NCI-H226 (cell line): Measurements from ENCODE around the gene ZBTB45.
"Not testable (repeated sequence)": the region's sequence is repeated elsewhere in the genome, so short reads cannot be mapped to it uniquely, and the experiment has no call there.

Source experiments
- DNase-seq: peaks from one replicate; pipeline ENCODE4 v3.0.0-alpha.2; 2015

Gene ZBTB45

DNA sequence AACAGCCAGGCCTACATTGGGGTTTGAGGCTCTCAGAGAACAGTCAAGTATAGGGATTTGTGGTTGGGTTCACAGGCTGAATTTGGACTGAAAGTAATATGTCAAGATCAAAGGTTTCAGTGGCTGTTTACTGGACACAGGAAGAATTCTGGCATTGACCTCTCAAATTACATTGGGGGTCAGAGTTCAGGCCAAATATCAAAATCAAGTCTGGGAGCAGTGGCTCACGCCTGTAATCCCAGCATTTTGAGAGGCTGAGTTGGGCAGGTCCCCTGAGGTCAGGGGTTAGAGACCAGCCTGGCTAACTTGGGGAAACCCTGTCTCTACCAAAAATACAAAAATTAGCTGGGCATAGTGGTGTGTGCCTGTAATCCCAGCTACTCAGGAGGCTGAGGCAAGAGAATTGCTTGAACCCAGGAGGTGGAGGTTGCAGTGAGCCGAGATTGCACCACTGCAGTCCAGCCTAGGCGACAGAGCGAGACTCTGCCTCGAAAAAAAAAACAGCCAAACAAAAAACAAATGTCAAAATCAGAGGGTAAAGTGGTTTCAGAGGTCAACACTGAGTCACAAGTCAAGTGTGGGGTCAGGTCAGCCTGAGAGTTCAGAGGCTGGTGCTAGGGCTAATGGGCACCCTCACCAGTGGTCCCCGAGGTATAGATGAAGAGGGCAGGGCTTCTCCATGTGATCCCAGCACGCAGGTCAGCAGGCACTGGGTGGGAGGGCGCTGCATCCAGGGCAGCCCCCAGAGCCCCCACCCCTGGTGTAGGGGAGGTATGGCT lies 9.3 kb downstream of the ZBTB45 start:
- DNase-seq: no peak

DNA sequence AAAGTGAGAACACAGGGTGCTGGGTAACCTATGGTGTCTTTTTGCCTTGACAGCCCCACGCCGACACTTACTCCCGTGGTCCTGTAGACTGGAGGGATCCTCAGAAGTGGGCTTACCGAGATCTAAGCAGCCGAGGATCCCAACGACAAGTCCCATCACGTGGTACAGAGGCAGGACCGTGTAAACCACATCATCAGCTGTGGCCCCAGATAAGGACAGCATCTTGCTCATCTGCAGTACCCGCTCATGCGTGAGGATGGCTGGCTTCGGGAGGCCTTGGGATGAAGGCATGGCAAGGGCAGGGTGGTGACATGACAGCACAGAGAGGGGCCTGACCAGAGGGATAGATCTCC lies 9.9 kb downstream of the ZBTB45 start:
- DNase-seq: no peak

DNA sequence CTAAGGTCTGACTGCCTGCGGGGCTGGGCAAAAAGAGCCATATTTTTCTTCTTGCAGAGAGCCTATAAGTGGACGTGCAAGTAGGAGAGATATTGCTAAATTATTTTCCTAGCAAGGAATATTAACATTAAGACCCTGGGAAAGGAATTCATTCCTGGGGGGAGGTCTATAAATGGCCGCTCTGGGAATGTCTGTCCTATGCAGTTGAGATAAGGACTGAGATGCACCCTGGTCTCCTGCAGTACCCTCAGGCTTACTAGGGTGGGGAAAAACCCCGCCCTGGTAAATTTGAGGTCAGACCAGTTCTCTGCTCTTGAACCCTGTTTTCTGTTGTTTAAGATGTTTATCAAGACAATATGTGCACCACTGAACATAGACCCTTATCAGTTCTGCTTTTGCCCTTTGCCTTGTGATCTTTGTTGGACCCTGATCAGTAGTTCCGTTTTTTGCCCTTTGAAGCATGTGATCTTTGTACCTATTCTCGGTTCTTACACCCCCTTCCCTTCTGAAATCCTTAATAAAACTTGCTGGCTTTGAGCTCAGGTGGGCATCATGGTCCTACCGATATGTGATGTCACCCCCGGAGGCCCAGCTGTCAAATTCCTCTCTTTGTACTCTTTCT lies 11.9 kb downstream of the ZBTB45 start:
- not testable (repeated sequence) for DNase-seq

DNA sequence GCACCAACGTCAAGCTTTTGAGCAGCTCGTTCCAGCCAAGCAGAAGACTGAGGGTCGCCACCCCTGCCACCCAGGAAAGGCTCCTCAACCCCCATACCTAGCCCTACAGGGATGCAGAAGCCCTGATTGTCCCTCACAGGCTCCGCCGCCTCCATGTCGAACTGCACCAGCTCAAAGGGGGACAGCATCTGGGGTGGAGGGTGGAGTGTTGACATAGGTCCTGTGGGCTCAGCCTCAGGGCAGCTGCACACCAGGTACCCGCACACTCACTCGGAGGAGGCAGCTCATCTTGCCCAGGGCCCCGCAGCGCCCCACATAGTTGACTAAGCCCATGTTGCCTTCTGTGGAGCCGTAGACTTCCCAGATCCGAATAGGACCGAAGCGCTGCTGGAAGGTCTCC lies 19.4 kb downstream of the ZBTB45 start:
- DNase-seq: no peak

DNA sequence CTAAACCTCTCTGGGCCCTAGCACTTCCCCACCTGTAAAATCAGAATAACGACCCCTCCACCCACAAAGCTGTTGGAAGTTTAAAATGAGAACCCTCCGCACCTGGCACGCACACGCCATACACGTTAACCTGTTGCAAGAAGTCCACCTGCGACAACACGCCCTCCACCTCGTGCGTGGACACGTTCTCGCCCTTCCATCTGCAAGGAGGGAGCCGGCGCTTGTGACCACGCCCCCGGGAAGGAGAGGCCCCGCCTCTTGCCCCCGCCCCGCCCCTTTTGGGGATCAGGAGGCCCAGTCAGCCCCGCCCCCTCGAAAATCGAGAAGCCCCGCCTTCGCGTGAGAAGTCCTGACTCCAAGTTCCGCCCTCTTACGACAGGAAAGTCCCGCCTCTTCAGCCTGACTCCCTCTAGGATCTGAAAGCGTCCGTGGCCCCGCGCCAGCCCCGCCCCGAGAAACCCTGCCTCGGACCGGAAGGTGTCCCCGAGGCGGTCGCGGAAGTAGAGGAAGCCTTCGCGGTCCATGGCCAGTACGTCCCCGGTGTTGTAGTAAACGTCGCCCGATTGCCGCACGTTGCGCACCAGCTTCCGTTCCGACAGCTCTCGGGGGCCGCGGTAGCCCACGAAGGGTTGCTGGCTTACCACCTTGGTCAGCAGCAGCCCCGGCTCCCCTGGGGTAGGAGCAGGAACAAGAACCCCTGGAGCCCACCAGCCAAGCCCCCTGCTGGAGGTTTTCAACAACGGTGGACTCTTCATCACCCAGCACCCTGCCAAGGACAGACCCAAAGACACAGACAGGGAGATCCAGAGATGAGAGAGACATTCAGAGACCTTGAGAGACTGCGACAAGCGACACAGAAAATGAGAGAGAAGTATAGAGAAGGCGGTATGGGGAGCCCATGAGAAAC lies 20.3 kb downstream of the ZBTB45 start:
- DNase-seq: peak; percentile 98

DNA sequence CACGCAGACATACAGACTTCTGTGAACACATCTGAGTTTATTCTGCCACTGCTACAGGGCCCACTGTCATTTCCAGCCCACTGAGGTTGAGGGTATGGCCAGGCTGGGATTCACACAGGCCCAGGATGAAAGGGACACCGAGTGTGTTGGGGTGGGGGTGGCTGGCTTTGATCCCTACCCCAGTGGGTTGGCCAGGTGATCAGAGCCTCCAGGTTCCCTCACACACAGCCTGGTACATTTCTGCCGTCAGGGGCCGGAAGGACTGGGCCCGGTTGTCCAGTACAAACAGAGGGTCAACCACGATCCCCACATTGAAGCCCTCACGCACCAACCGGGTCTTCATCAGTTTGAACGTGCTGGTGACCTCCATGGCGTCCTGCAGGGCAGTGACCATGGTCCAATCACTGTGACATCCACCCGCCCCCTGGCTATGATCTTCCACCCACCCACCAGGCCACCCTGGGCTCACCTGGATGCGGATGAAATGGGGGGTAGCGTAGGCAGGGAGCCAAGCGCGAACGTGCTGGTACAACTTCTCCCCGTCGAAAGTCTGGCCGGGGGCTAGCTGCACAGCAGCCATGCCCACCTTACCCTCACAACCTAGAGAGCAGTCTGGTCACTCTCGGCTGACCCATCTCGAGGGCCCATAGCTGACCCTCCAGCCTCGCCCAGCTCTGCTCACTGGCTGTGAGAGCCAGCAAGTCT lies 21.1 kb downstream of the ZBTB45 start:
- no peak for DNase-seq

DNA sequence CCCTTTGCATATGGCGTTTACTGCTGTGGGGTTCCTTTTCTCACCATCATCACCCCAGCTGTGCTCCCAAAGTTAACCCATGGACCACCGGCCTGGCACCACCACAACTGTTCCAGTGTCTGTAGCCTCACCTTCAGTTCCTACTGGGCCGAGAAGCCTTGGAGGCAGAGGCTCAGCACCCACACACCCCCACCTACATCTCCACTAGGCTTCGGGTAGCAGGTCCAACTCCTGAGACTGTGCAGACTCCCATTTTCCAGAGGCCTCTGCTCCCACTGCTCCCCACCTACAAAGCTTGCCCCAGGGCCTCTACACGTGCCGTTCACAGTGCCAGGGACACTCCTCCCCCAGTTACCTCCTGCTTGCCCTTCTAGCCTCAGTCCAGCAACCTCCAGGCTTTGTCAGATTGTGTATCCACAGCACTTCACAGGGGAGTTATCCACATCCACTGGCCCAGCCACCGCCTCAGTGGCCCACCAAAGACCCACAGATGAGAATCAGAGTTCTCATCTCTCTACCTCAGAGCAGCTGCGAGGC lies 21.9 kb downstream of the ZBTB45 start:
- DNase-seq: no peak

DNA sequence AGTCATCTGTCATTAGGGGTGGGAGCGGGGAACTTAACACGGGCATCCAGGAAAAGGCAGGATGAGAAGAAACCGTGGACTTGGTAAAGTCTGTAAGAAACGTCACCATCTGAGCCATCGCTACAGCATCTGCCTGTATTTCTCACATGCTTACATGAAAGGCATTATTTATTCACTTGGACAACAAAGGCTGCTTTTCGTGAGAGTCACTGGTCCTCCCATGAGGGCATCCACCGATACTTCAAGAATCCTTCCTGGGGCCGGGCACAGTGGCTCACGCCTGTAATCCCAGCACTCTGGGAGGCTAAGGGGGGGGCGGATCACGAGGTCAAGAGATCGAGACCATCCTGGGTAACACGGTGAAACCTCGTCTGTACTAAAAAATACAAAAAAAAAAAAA lies 27.3 kb downstream of the ZBTB45 start:
- no peak for DNase-seq

DNA sequence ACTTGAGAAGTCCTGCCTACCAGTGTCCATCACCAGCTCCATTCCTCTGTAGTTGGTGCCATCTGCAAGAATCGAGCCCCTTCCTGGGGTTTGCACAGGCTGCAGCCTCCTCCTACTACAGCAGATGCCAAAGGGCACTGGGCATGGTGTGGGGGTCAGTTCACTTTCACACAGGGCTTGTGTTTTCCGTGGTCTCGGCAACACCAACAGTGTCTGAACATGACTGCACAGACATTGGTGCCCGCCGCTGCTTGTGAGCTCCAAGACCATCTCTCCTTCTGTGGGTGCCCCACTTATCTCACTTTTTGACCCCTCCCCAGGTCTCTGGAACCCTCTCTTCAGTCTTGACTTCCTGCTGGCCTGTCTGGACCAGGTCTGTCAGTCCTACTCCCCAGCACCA lies 28.2 kb downstream of the ZBTB45 start:
- no peak for DNase-seq

DNA sequence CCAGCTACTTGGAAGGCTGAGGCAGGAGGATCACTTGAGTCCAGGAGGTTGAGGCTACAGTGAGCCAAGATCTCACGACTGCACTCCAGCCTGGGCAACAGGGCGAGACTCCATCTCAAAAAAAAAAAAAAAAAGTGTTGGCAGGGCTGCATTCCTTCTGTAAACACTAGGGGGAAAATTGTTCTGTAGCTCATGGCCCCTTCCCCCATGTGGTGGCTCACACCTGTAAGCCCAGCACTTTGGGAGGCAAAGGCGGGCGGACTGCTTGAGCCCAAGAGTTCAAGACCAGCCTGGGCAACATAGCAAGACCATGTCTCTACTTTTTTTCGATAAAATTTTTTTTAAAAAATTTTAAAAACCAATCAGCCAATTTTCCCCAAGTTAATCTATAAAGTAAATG lies 35.3 kb downstream of the ZBTB45 start:
- DNase-seq: not testable (repeated sequence)

DNA sequence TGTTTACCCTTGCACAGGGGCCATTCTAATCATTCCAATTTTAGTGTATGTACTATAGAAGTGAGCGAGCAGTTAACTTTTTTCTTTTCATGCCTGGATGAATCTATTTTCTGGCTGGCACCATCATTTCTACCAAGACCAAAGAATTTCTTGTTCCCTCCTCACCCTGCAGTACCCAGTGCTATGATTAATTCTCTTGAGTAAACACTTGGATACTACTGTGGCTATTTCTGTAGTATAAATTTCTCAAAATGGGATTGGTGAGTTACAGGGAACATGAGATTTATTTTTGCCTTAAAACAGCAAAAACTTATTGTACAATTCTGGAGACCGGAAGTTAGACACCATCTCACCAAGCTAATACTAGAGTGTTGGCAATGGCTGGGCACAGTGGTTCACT lies 35.8 kb downstream of the ZBTB45 start:
- DNase-seq: no peak

DNA sequence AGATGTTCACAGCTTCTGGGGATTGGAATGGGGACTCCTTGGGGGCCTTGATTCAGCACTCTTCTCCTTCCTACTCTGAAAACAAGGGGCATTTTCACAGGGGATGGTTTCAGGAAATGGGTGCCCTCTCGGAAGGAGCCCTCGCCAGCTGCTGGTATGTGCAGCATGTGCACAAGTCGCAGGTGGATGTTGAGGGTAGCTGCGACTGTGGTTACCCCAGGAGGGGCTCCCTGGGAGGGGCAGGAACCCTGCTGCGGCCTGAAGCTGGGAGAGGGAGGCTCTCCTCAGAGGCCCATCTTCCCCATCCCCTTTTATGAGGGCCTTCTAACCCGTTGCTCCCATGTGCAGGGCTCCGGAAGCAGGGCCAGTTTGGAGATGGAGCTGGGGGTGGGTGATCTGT lies 37.2 kb downstream of the ZBTB45 start:
- DNase-seq: no peak

DNA sequence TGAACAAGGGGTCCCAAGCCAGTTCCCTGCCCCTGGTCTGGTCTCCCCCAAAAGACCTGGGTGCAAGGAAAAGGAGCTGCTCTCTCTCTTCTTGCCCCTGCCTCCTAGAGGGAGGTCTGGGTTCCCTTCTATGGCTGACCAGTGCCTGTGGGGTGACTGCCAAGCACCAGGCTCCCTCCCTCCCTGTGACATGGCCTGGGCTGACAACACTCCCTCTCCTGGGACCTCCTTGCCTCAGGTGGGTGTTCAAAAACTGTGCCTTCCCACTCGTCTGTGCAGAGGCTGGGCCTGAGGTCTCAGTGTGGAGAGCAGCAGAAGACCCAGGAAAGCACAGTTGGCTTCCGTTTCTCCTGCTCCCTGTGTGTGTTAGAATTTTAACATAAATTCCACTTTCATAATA lies 38.8 kb downstream of the ZBTB45 start:
- no peak for DNase-seq

DNA sequence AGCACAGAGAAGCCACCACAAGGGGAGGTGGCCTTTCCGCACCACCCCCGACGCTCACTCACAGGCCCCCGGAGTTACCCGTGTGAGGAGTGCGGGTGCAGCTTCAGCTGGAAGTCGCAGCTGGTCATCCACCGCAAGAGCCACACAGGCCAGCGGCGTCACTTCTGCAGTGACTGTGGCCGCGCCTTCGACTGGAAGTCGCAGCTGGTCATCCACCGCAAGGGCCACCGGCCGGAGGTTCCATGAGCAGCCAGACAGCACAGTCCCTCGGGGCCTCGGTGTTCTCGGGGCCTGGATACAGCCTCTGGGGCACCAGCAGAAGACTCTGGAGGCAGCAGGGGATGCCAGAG lies 39.2 kb downstream of the ZBTB45 start:
- no peak for DNase-seq

DNA sequence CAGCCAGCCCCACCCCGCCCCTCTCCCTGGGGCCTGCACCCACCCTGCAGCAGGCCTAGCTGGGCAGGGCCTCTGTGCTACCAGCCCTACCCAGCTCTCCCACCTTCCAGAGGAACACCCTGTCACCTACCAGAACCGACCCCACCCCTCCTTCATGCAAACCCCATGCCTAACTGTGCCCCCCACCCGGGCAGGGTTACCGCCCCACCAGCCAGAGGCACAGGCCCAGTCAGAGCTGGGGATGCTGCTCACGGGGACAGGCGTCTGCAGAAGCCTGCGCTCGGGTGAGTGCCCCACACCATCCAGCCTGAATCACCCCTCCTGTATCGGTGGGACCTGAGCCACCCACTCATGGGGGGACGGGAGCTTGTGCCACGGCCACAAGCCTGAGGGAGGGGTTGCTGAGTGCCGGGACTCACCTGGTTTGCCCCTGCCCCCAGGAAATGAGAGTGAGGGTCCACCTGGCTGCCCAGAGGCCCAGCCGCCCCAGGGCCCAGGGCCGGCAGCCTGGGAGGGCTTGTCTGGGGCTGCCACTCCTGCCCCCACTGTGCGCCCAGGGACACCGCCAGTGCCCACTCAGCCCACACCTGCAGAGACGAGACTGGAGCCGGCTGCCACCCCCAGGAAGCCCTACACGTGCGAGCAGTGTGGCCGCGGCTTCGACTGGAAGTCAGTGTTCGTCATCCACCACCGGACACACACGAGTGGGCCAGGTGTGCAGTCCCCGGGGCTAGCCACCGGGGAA lies 39.7 kb downstream of the ZBTB45 start:
- no peak for DNase-seq

DNA sequence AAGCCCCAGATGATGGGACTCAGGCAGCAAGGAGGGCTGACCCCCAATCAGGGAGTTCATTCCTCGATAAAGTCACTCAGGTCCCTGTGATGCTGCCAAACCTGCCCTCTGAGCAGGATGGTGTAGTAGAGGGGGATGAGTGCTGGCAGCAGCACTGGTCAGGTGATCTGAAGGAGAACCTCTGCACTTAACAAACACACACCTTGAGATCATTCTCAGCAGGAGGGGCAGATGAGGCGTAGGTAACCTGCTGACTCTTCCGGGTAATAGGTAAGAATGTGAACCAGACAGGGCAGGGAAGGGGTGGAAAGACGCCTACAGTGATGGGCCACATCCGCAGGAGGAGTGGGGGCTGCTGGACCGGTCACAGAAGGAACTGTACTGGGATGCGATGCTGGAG lies 40.3 kb downstream of the ZBTB45 start:
- DNase-seq: no peak

DNA sequence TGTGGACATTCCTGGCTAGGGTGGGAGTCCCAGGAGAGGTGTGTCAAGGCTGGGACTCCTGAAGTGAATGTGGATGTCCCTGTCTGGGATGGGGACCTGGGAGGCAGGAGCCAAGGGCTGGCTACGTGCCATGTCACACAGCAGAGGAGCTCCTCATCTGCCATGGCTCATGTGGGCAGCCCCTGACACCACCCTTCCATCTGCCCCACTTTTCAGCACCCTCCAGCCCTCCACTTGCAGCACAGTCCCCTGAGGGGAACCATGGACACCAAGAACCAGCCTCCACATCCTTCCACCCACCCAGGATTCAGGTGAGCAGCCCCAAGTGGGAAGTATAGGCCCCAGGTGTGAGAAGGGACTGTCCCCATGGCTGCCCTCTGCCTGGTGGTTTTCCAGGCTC lies 41.7 kb downstream of the ZBTB45 start:
- no peak for DNase-seq

DNA sequence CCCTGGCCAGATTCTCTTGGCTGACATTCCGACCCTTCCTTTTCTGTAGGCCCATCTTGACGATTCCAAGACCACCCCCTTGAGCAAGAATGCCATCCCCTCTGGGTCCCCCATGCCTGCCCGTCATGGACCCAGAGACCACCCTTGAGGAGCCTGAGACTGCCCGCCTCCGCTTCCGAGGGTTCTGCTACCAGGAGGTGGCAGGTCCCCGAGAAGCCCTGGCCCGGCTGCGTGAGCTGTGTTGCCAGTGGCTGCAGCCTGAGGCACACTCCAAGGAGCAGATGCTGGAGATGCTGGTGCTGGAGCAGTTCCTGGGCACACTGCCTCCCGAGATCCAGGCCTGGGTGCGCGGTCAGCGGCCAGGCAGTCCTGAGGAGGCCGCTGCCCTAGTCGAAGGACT lies 42.5 kb downstream of the ZBTB45 start:
- DNase-seq: no peak

DNA sequence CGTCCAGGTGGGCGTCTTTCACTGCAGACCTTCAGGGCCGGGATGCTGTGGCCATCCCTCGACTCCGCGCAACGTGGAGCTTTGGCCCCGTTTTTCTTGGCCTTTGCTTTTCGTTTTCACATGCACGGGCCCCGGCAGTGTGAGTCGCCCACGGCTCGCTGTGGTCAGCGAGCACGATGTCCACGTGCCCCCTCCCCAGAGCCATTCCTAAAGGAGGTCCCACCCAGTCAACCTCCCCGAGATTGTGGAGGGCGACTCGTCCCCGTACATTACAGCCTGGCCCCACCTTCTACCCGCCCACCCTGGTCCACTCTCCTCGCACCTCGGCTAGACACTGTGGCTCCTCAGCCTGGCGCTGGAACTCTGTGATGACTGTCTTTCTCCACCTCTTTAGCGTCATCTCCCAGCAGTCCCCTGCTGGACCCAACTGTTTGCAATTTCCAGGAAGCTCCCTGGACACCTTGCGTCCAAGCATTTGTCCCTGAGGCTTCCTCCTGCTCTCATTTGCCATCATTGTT lies 43.1 kb downstream of the ZBTB45 start:
- no peak for DNase-seq

DNA sequence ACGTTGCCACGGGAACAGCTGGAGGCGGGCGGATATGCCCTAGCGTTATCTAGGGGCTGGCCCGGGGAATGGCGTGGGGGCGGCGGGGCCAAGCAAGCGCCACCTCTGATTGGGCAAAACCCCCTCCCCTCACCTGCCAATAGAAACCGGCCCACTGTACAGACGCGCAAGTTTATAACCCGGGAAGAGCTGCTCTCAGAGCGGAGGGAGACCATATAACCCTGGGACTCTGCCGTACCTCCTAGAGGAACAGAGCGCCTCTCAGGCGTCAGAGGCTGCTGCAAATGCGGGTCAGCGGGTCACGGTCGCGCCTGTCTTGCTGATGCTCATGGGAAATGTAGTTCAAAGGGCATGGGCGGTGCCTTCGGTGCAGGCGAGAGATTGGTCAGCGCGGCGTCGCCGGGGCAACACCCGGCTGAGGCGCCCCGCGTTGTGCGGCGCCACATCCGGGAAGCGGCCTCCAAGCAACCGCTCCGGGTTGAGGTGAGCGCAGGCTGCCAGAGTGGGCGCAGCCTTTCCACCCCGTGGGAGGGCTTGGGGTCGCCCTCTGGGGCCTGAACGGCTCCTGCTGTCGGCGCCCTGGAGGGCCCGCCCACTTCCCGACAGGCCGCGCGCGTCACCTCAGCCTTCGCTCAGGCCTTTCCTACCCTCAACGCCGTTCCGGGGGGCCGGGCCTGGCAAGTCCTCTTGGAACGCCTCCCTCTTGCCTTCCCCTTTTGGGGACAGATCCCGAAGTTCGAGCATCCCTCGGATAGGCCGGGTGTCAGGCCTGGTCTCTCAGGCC lies 43.7 kb downstream of the ZBTB45 start, which contains the start of gene ZNF446:
ZNF446 (plus strand) TSS at position 639 of the 784 bp plus-strand sequence. CDS start 867 bp downstream, outside the sequence.
- peak; percentile 100 for DNase-seq
